Activated naive CD4-positive, alpha-beta T cell treated with Interleukin-2 at 50 U/mL for 16 hours (primary cell): Measurements from ENCODE around the gene CBFA2T3.

Experiments
- DNase-seq: peaks from one replicate; pipeline ENCODE4 v3.0.0-alpha.2; 2020

Gene CBFA2T3

DNA sequence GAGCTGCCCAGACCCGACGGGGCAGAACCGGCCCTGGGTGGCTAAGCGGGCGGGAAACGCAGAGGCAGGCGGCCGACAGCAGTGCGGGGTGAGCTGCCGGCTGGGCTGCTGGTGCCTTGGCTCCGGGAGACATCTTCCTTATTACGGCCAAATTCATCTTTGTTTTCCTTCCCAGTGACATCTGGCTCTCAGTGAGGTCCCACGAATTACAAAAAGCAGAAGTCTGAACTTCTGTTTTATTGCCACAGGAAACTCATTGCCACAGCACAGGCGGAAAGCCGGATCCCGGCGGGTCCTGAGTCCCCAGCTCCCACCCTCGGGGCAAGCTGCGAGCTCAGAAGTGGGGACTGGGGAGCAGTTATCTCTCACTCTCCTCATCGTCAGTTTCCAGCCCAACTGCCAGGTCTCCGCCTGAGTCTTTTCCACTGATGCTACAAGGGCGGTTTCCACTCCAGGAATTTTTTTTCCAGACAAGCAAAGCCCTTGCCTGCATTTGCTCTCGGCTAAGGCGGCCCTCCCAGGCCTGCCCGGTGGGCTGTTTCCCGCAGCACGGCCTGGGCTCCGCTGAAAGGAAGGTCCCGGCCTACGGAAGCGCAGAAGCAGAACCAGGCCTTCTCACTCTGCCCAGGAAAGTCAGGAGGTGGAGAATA, 40.3 kb downstream of the CBFA2T3 start:
- no peak for DNase-seq

DNA sequence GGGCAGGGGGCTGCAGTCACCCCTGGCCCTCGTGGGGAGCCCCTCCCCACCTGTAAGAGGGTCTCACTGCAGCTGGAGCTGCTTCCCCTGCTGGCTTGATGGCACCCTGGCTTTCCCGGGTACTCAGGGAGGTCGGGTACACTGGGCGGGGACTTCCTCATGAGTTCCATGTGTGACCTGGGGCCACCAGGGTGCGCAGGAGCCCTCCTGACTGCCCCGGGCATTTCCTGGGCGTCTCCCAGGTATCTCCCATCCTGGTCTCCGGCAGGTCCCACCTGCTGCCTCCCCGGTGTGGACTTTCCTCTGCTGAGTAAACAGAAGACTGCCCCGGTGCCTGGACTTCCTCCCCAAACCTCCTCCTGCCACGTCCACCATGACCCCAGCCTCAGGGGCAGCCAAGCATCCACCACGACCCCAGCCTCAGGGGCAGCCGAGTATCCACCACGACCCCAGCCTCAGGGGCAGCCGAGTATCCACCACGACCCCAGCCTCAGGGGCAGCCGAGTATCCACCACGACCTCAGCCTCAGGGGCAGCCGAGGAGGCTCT, 40.9 kb downstream of the CBFA2T3 start:
- no peak for DNase-seq

DNA sequence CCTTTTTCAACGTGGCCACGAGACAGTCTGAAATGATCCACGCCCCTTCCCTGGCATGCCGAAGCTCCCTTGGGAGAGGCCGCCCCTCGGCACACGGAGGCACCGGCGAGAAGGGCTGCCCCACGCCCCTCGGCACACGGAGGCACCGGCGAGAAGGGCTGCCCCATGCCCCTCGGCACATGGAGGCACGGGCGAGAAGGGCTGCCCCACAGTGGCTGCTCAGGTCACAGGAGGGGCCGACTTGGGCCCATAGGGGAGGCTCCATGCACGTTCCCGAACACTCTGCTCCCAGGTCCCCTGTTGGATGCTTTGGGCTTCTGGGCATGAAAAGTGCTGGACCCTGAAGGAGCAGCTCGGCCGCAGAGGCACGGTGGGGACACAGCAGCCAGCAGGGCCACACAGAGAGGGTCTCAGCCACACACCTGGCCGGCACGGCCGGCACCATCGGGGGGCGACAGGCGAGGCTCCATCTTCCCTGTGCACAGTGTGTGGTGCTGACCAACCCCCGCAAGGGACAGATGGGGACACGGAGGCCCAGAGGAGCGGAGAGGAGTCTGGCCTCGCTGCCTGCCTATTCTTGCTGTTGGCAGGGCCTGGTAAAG, 42.8 kb downstream of the CBFA2T3 start:
- no peak for DNase-seq

GRCh38 chr16:88932929-88933328, 44.1 kb downstream of the CBFA2T3 start:
- DNase-seq = no peak

- DNase-seq = no peak
Measured at GRCh38 chr16:88931936-88932335, 45.1 kb downstream of the CBFA2T3 start.

DNA sequence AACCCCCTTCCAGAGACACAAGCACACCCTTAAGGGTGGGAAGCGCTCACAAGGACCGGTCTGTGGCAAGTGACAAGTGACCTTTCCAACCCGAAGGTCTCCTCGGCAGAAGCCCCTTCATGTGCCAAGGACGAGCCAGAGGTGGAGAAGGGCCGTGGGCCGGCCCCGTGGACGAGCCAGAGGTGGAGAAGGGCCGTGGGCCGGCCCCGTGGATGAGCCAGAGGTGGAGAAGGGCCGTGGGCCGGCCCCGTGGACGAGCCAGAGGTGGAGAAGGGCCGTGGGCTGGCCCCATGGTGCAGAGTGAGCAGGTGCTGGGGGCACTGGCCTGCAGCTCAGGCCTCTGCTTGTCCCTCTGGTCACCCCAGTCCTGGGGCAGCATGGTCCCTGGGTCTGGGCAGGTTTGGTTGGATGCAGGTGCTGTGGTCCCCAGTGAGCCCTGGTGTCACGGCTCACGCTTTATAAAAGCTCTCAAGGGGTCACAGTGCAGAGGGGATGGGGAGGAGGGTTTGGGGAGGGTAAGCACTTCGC, 45.6 kb downstream of the CBFA2T3 start:
- no peak for DNase-seq

DNA sequence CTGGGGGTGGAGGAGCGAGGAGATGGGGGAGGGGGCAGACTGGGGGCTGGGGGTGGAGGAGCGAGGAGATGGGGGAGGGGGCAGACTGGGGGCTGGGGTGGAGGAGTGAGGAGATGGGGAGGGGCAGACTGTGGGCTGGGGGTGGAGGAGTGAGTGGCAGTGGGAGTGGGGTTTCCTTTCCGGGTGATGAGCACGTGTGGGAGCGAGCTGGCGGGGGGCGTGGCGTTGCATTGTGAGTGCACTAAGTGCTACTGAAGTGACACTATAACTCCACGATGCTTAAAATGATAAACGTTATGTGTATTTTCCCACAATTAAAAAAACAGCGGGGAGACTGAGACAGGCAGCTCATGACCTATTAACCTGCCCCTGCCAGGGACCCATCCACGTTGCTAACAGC, 46.3 kb downstream of the CBFA2T3 start:
- DNase-seq = no peak

- no peak for DNase-seq
Measured at GRCh38 chr16:88929091-88929445, 47.9 kb downstream of the CBFA2T3 start.

DNA sequence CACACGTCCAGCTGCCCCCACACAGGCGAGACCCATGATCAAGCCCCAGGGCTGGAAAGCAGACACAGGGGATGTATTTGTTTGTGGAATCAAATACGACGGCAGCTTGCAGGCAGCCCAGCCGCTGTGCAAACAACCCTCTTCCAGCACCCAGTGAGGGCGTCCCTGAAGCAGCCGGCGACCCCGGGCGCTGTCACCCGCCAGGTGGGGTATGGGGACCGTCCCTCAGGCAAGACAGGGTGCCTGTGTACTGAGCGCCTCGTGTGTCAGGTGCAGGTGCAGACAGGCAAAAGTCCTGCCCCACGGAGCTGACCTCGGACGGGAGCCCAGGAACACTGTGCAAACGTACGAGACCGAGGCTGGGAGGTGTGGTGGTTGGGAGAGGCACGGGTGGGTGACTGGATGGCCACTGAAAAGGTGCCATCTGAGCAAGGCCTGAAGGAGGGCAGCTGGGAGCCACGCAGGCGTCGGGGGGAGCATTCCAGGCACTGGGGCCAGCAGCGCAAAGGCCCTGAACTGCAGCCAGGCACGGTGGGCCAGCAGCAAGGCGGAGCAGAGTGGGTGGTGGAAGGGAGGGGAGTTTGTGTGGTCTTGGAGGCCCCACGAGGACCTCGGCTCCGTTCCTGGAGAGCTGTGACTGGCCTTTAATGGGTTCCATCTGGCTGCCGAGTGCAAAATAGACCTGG, 48.5 kb downstream of the CBFA2T3 start:
- no peak for DNase-seq

GRCh38 chr16:88927661-88928060, 49.3 kb downstream of the CBFA2T3 start:
- no peak for DNase-seq

GRCh38 chr16:88927010-88927409, 50.0 kb downstream of the CBFA2T3 start:
- no peak for DNase-seq

DNA sequence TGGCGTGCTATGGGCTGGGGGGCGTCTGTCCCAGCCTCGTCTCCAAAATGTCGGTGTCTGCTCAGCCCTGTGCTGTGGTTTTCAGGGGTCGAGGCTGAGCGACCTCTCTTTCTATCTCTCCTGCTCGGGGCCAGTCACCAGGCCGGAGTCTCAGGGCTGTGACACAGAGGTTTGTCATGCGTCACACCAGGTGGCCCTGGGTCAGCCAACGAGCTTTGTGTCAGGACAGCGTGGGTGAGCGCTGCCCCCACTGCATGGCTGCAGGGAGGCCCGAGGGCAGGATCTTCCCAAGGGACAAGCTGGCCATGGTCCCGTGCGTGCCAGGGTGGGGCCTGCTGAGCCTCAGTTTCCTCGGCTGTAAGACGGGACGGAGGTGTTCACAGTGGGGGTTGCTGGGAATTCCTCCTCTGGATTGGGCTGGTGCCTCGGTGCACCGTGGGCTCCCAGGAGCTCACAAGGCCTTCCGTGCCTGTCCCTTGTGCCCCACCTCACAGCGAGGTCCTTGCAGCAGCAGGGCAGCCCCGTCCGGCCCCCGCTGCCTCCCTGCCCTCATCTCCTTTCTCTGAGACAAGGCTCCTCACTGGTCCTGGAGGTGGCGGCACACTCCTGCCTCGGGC, 50.5 kb downstream of the CBFA2T3 start:
- DNase-seq = no peak

DNA sequence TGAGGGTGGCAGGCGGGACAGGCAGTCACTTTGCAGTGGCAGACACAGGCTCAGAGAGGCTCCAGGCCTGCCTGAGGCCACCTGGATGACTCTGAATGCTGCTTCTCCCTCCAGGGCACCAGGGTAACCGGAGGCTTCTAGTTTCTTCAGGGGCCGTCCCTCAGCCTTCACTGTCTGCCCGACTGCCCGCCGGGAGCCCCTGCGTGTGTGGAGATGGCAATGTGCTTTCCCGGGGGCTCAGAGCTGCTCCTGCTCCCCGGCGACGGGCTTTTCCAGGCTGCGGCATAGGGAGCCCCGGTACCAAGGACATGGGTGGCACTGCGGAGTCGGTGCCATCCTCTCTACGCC, 51.5 kb downstream of the CBFA2T3 start:
- no peak for DNase-seq

GRCh38 chr16:88924834-88925539, 52.0 kb downstream of the CBFA2T3 start:
- no peak for DNase-seq

- no peak for DNase-seq
Measured at GRCh38 chr16:88923926-88924833, 52.8 kb downstream of the CBFA2T3 start.

GRCh38 chr16:88923450-88923849, 53.6 kb downstream of the CBFA2T3 start:
- DNase-seq = no peak

DNA sequence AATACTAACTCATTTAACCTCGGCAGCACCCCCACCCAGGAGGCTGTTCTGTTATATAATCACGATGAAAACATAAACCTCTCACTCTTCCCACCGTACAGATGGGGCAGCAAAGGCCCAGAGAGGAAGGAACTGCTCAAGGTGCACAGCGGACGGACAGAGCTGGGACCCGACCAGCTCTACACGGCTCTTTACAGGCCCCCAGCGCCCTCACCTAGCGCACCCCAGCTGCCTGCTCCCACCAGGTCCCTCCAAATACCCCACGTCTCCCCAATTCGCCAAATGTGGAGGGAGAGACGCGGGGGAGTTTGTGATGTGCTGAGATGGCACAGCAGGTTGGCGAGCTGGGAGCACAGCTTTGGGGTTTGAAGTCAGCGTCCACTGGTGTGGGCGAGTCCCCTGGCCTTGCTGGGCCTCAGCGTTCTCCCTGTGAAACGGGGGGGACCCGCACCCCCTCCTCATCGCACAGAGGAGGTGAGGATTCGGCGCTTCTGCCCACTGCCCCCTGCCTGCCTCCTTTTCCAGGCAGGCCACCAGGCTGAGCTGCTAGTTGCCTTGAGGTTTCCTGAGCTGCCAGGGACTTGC, 54.1 kb downstream of the CBFA2T3 start:
- DNase-seq = no peak

DNA sequence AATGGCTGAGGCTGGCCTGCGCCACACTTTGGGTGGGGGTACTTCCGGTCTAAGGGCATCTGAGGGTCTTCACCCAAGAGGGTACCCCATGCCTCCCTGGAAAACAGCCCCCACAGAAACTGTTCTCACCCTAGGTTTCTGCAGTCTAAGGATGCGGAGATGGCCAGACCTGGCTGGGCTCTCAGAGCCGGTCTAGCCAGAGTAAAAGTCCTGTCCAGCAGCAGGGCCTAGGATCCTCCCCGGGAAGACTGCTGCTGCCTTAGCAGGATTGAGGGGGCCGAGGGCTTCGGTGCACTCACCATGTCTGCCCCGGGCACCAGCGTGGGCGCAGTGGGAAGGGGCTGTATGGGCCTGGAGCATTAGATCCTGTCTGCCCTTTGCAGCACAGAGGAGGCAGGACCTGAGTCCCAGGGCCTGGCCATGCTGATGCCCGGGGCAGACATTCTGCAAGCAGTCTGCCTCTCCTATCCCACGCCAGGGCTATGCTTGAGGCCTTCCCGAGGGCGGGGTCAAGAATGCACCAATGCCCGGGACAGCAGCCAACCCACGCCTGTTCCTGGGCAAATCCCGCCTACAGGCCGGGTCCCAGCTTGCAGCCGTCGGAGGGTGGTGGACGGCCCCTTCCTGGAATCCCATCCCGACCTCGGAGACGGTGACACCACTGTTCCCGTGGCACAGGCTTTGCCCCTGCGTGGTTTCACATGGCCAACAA, 54.7 kb downstream of the CBFA2T3 start:
- no peak for DNase-seq

DNA sequence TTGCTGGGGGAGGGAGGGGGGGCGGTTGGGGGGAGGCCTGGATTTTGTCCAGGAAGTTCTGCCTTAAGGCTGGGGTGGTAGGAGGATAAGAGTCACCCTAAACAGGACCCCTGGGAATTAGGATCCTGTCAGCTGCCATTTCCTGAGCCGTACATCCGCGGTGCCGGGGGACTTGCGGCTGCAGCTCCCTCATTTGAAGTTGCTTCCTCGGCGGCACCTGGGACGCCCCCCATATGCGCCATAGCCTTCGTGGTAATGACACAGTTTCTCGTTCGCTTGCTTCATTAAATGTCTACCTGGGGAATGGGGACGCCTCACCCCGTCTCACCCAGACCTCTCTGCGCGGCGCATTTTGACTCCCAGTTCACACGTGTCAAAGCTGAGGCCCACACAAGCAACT, 55.4 kb downstream of the CBFA2T3 start:
- no peak for DNase-seq
